ENCODE data around the gene ACRV1.

The ACRV1 gene

GRCh38 chr11:125649465-125650166, 31.0 kb downstream of the ACRV1 start:
- DNase-seq (ENCODE audit: low read depth): no peak

DNA sequence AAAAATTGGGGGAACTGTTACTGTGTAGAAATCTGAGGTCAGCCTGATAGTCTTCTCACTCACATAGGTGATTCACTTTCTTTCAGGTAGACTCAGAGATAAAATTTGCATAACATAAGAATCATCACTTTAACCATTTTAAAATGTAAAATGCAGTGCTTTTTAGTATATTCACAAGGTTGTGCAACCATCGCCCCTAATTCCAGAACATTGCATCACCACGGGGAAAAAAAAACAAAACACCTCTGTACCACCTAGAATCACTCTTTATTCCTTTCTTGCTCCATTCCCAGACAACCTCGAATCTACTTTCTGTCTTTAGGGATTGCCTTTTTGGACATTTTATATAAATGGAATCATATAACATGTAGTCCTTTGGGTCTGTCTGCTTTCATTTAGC, 34.8 kb downstream of the ACRV1 start:
- no peak for DNase-seq (ENCODE audit: low read depth)

- no peak for DNase-seq (ENCODE audit: low read depth)
These were observed 42.3 kb downstream of the ACRV1 start for GRCh38 chr11:125638315-125638714.

- DNase-seq (ENCODE audit: low read depth): no peak
These were observed 42.8 kb downstream of the ACRV1 start for GRCh38 chr11:125637840-125638239.

- no peak for DNase-seq (ENCODE audit: low read depth)
These were observed 53.3 kb downstream of the ACRV1 start for GRCh38 chr11:125627236-125627910.

DNA sequence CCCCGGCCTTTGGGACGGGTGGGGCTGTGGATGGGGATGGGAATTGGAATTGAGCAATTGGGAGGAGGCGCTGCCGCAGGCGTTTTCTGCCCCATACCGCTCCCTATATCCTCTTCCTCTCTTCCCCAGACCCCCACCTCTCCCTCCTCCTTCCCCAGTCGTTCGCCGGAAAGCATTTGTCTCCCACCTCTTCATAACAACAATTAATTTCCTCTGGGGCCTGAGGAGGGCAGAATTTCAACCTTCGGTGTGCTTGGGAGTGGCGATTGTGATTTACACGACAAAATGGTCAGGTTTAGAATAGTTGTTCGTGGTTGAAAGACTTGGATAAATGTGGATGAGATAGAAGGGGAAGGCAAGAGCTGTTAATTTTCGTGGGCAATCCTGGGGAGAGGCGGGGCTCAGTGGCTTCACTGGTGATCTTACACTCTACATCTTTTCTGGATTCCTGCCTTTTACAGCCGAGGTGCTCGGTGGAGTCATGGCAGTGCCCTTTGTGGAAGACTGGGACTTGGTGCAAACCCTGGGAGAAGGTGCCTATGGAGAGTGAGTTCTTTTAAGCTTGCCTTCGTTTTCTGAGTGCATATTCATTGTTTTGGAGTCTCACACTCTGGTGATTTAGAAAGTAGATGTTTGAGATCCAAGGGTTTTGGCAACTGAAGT, 54.2 kb downstream of the ACRV1 start:
- peak; percentile 73 for DNase-seq (ENCODE audit: low read depth)

- DNase-seq (ENCODE audit: low read depth): peak; percentile 82
These were observed 54.9 kb downstream of the ACRV1 start for GRCh38 chr11:125625630-125626287.

DNA sequence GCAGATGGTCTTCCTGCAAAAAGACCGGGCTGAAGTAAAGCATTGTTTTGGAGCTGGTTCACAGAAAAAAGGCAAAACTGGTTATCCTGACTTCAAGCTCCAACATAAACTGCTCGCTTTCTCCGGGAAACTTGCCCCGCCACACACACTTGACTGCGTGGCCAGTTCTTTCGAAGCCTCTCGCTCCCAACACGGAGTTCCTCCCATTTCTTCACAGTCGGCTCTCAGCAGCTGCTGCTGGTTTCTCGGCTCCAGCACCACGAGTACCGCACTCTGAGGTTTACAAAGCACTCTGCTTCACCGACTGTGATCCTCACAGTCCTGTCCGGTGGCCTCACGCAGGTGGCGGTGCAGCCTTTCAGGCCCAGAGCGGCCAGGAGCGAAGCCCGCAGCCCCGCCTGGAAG, 55.4 kb downstream of the ACRV1 start:
- DNase-seq (ENCODE audit: low read depth): no peak

GRCh38 chr11:125624756-125625213, 55.9 kb downstream of the ACRV1 start, which contains the start of gene CHEK1:
CHEK1 (plus strand) TSS chr11:125625163; CDS start chr11:125626769, 1,606 bp downstream.
- no peak for DNase-seq (ENCODE audit: low read depth)

DNA sequence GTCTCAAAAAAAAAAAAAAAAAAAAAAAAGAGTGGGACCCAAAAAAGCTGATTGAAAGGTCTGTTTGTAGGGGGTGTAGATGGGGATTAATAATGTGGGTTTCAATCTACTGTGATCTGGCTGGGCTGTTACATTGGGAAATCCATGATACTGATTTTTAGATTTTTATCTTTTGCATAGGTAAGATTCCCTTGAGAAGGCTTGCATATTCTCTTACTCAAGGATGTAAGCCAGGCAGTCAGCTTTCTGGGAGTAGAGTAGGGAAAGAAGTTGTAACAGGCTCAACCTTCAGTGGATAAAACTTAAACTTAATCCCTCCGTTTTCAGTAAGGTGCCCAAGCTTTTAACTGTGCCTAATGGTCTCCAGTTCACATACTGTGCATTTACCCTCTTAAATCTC, 57.6 kb downstream of the ACRV1 start:
- DNase-seq (ENCODE audit: low read depth): no peak

DNA sequence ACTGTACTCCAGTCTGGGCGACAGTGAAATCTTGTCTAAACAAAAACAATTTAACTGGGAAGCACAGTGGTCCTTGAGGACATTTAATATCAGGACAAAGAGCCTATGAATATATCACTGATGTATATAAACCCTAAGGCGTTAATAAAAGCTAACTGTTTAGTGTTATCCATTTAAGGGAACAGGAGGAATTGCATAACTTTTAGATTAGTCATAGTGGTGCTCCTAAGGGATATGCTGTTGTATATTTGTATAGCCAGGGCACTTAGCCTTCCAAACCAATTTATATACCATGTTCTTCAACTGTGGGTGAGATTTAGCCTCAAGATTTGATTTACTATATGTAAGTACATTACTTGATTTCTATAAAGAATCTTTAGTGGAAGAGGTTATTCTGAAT, 58.7 kb downstream of the ACRV1 start:
- peak; percentile 57 for DNase-seq (ENCODE audit: low read depth)

Data from amniotic epithelial cell (primary cell).